GM23338 (cell line): Measurements from ENCODE around the gene RTF1. TPM values are rescaled to one million over a fixed set of nuclear protein-coding genes. Genes with fewer than 3 reads are reported as not detected.

Experiments
- ATAC-seq: fragments of 200-7000 bp; cut with Tn5 transposase; 3 replicates; pipeline ENCODE4 v1.9.1; 2020
- DNase-seq: peaks from one replicate; pipeline ENCODE4 v3.0.0-alpha.2; 2015; ENCODE audit warnings: low spot score
- H2AFZ ChIP-seq: fragments of 200-600 bp; sonication (generic); 2 replicates; pipeline ENCODE4 v1.8.0; 2016; ENCODE audit warnings: antibody characterized with exemption, mild to moderate bottlenecking, moderate library complexity
- H3F3A ChIP-seq: fragments of 200-600 bp; sonication (generic); replicated peaks from 2 replicates; pipeline ENCODE4 v1.8.0; 2017; ENCODE audit warnings: antibody characterized with exemption, mixed run types, low read depth
- H3K27ac ChIP-seq: fragments of 200-600 bp; sonication (generic); 2 replicates; pipeline ENCODE4 v1.6.1; 2016; ENCODE audit warnings: low read depth
- H3K27me3 ChIP-seq: fragments of 200-600 bp; sonication (generic); 2 replicates; pipeline ENCODE4 v1.8.0; 2016; ENCODE audit warnings: mild to moderate bottlenecking, mixed run types, moderate library complexity; ENCODE audit not compliant: insufficient read depth
- H3K36me3 ChIP-seq: fragments of 200-600 bp; sonication (generic); 2 replicates; pipeline ENCODE4 v1.8.0; 2016; ENCODE audit warnings: mild to moderate bottlenecking; ENCODE audit not compliant: insufficient read depth
- H3K4me1 ChIP-seq: fragments of 200-600 bp; sonication (generic); 2 replicates; pipeline ENCODE4 v1.8.0; 2016; ENCODE audit warnings: mild to moderate bottlenecking, moderate library complexity; ENCODE audit not compliant: insufficient read depth
- H3K4me2 ChIP-seq: fragments of 200-600 bp; sonication (generic); 2 replicates; pipeline ENCODE4 v1.7.1; 2017; ENCODE audit warnings: mixed run types
- H3K4me3 ChIP-seq: fragments of 200-600 bp; sonication (generic); 2 replicates; pipeline ENCODE4 v1.6.1; 2016; ENCODE audit warnings: mixed run types
- H3K79me2 ChIP-seq: fragments of 200-600 bp; sonication (generic); replicated peaks from 2 replicates; pipeline ENCODE4 v1.8.0; 2017; ENCODE audit warnings: mild to moderate bottlenecking; ENCODE audit not compliant: insufficient read depth
- H3K9me2 ChIP-seq: fragments of 200-600 bp; sonication (generic); 2 replicates; pipeline ENCODE4 v1.8.0; 2017; ENCODE audit not compliant: insufficient read depth
- H4K20me1 ChIP-seq: fragments of 200-600 bp; sonication (generic); replicated peaks from 2 replicates; pipeline ENCODE4 v1.8.0; 2017; ENCODE audit warnings: mild to moderate bottlenecking; ENCODE audit not compliant: insufficient read depth
- H3K27ac Mint-ChIP-seq: 2 replicates; pipeline ENCODE4 v1.8.0; 2020; ENCODE audit warnings: inconsistent platforms, mild to moderate bottlenecking, moderate library complexity, mixed read lengths
- H3K27me3 Mint-ChIP-seq: 3 replicates; pipeline ENCODE4 v1.8.0; 2022; ENCODE audit warnings: low read depth, mild to moderate bottlenecking, moderate library complexity, mixed read lengths, inconsistent platforms; ENCODE audit not compliant: insufficient read depth, poor library complexity
- H3K36me3 Mint-ChIP-seq: 3 replicates; pipeline ENCODE4 v1.8.0; 2021; ENCODE audit warnings: low read depth, mild to moderate bottlenecking, inconsistent platforms, moderate library complexity, mixed read lengths
- H3K4me1 Mint-ChIP-seq: 3 replicates; pipeline ENCODE4 v1.8.0; 2020; ENCODE audit warnings: mild to moderate bottlenecking, inconsistent platforms, mixed read lengths
- H3K4me3 Mint-ChIP-seq: 3 replicates; pipeline ENCODE4 v1.8.0; 2021; ENCODE audit warnings: moderate library complexity, mild to moderate bottlenecking, inconsistent platforms, mixed read lengths
- H3K9me3 Mint-ChIP-seq: 3 replicates; pipeline ENCODE4 v1.8.0; 2020; ENCODE audit warnings: moderate library complexity, mild to moderate bottlenecking, inconsistent platforms, mixed read lengths
- ETS1 ChIP-seq: IDR thresholded peaks from 2 replicates; pipeline ENCODE4 v1.6.1; 2016; ENCODE audit warnings: antibody characterized with exemption
- EZH2 ChIP-seq: fragments of 200-600 bp; sonication (generic); IDR thresholded peaks from one replicate; pipeline ENCODE4 v1.8.0; 2017; ENCODE audit warnings: antibody characterized with exemption, mild to moderate bottlenecking, low read depth; ENCODE audit not compliant: unreplicated experiment
- JUNB ChIP-seq: IDR thresholded peaks from one replicate; pipeline ENCODE4 v1.6.1; 2016; ENCODE audit warnings: antibody characterized with exemption; ENCODE audit not compliant: unreplicated experiment
- POLR2AphosphoS5 ChIP-seq: IDR thresholded peaks from 2 replicates; pipeline ENCODE4 v1.6.1; 2016; ENCODE audit warnings: antibody characterized with exemption, low read depth
- STAT1 ChIP-seq: IDR thresholded peaks from one replicate; pipeline ENCODE4 v1.6.1; 2016; ENCODE audit warnings: antibody characterized with exemption; ENCODE audit not compliant: unreplicated experiment
- ZNF114 ChIP-seq: fragments of 250-450 bp; sonication (Bioruptor Pico); IDR thresholded peaks from 2 replicates; pipeline ENCODE4 v1.5.0; 2020; ENCODE audit warnings: mild to moderate bottlenecking, moderate library complexity
- ZNF331 ChIP-seq: fragments of 250-450 bp; sonication (Bioruptor Pico); IDR thresholded peaks from 2 replicates; pipeline ENCODE4 v1.5.0; 2020; ENCODE audit warnings: low read depth, mild to moderate bottlenecking, moderate library complexity
- polyA plus RNA-seq: library from polyadenylated mRNA; unstranded; fragments of >200 nt; fragmentation: Nextera tagmentation; extraction: Ambion mirVana; gene quantifications from 2 replicates; pipeline ENCODE4 v1.2.1, GENCODE V29; 2016
- total RNA-seq: library from RNA; depleted of rRNA; stranded (reverse); fragments of >200 nt; shearing (Covaris generic); gene quantifications from 2 replicates; pipeline ENCODE4 v1.2.3, GENCODE V29; 2014
- TF ChIP-seq, protein P1 (sequence below): IDR thresholded peaks from one replicate; pipeline ENCODE4 v1.6.1; 2018; ENCODE audit warnings: antibody characterized with exemption; ENCODE audit not compliant: unreplicated experiment
- TF ChIP-seq, protein P2 (sequence below): fragments of 250-450 bp; sonication (Bioruptor Pico); IDR thresholded peaks from 2 replicates; pipeline ENCODE4 v1.5.0; 2020; ENCODE audit warnings: mild to moderate bottlenecking, moderate library complexity

Gene RTF1
- total and polyA plus RNA-seq, 2 experiments from 2014 or later: 38.1 to 298 TPM

GRCh38 chr15:41482110-41482877, 65.4 kb downstream of the RTF1 start:
- no peak for DNase-seq
- H3K36me3 ChIP-seq: peaks cover 22% of the 10 kb centered on the region
- H3K4me1 ChIP-seq: no peaks in the 10 kb centered on the region
- no peak overlapping the region for H3K4me2 ChIP-seq
- Mint-ChIP-seq H3K36me3 (peaks cover 44% of the 10 kb centered on the region), H3K9me3 (no peaks in the 10 kb centered on the region), H3K27ac (no peak overlapping the region), H3K4me1 (no peaks in the 10 kb centered on the region), H3K4me3 (no peak overlapping the region), H3K27me3 (peaks cover 19% of the 10 kb centered on the region)
- no peaks in the 10 kb centered on the region for H3F3A ChIP-seq
- no peak for ATAC-seq
- H3K27me3 ChIP-seq: no peaks in the 10 kb centered on the region
- no peak overlapping the region for H3K27ac ChIP-seq
- H3K9me2 ChIP-seq: no peaks in the 10 kb centered on the region
- no peak overlapping the region for H3K4me3 ChIP-seq
- H3K79me2 ChIP-seq: no peaks in the 10 kb centered on the region
- H2AFZ ChIP-seq: no peak overlapping the region
- TF ChIP-seq ZNF114 (CRISPR knock-in tag) (no peak), EZH2 (no peak), POLR2AphosphoS5 (no peak), STAT1 (no peak)
- TF ChIP-seq, protein P1, sequence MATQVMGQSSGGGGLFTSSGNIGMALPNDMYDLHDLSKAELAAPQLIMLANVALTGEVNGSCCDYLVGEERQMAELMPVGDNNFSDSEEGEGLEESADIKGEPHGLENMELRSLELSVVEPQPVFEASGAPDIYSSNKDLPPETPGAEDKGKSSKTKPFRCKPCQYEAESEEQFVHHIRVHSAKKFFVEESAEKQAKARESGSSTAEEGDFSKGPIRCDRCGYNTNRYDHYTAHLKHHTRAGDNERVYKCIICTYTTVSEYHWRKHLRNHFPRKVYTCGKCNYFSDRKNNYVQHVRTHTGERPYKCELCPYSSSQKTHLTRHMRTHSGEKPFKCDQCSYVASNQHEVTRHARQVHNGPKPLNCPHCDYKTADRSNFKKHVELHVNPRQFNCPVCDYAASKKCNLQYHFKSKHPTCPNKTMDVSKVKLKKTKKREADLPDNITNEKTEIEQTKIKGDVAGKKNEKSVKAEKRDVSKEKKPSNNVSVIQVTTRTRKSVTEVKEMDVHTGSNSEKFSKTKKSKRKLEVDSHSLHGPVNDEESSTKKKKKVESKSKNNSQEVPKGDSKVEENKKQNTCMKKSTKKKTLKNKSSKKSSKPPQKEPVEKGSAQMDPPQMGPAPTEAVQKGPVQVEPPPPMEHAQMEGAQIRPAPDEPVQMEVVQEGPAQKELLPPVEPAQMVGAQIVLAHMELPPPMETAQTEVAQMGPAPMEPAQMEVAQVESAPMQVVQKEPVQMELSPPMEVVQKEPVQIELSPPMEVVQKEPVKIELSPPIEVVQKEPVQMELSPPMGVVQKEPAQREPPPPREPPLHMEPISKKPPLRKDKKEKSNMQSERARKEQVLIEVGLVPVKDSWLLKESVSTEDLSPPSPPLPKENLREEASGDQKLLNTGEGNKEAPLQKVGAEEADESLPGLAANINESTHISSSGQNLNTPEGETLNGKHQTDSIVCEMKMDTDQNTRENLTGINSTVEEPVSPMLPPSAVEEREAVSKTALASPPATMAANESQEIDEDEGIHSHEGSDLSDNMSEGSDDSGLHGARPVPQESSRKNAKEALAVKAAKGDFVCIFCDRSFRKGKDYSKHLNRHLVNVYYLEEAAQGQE: no peak
- 0 out of 2 replicates have a peak, but pooled peaks cover 6% of the 10 kb centered on the region for H4K20me1 ChIP-seq

DNA sequence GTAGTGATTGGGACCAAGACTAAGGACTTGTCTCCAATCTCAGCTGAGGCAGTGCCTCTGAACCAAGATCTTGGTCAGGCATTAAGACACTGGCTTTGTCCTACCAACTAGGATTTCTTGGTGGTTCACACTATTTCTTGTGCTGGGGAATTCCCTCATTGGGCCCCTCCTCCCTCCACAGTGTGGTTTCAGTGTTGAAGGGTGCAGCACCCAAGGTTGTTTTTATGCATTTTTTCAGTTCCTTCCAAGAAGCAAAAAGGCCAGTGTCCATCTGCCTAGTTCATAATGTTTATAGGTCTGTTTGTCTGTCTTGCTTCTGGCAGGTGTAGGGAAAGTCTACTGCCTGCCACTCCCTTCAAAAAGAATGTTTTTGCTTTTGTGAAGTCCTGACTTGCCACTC, 66.2 kb downstream of the RTF1 start:
- no peak overlapping the region for H3K4me2 ChIP-seq
- no peaks in the 10 kb centered on the region for H3K9me2 ChIP-seq
- DNase-seq (no peak), ATAC-seq (no peak)
- H3K4me1 ChIP-seq: no peaks in the 10 kb centered on the region
- H3K4me3 ChIP-seq: no peak overlapping the region
- Mint-ChIP-seq H3K27ac (no peak overlapping the region), H3K9me3 (no peaks in the 10 kb centered on the region), H3K36me3 (peaks cover 38% of the 10 kb centered on the region), H3K4me3 (no peak overlapping the region), H3K27me3 (peaks cover 19% of the 10 kb centered on the region), H3K4me1 (no peaks in the 10 kb centered on the region)
- H3K36me3 ChIP-seq: peaks cover 22% of the 10 kb centered on the region
- no peak overlapping the region for H3K27ac ChIP-seq
- H3K27me3 ChIP-seq: no peaks in the 10 kb centered on the region
- H3F3A ChIP-seq: no peaks in the 10 kb centered on the region
- no peaks in the 10 kb centered on the region for H3K79me2 ChIP-seq
- H4K20me1 ChIP-seq: 0 out of 2 replicates have a peak, but pooled peaks cover 6% of the 10 kb centered on the region
- H2AFZ ChIP-seq: no peak overlapping the region
- TF ChIP-seq, protein P2, sequence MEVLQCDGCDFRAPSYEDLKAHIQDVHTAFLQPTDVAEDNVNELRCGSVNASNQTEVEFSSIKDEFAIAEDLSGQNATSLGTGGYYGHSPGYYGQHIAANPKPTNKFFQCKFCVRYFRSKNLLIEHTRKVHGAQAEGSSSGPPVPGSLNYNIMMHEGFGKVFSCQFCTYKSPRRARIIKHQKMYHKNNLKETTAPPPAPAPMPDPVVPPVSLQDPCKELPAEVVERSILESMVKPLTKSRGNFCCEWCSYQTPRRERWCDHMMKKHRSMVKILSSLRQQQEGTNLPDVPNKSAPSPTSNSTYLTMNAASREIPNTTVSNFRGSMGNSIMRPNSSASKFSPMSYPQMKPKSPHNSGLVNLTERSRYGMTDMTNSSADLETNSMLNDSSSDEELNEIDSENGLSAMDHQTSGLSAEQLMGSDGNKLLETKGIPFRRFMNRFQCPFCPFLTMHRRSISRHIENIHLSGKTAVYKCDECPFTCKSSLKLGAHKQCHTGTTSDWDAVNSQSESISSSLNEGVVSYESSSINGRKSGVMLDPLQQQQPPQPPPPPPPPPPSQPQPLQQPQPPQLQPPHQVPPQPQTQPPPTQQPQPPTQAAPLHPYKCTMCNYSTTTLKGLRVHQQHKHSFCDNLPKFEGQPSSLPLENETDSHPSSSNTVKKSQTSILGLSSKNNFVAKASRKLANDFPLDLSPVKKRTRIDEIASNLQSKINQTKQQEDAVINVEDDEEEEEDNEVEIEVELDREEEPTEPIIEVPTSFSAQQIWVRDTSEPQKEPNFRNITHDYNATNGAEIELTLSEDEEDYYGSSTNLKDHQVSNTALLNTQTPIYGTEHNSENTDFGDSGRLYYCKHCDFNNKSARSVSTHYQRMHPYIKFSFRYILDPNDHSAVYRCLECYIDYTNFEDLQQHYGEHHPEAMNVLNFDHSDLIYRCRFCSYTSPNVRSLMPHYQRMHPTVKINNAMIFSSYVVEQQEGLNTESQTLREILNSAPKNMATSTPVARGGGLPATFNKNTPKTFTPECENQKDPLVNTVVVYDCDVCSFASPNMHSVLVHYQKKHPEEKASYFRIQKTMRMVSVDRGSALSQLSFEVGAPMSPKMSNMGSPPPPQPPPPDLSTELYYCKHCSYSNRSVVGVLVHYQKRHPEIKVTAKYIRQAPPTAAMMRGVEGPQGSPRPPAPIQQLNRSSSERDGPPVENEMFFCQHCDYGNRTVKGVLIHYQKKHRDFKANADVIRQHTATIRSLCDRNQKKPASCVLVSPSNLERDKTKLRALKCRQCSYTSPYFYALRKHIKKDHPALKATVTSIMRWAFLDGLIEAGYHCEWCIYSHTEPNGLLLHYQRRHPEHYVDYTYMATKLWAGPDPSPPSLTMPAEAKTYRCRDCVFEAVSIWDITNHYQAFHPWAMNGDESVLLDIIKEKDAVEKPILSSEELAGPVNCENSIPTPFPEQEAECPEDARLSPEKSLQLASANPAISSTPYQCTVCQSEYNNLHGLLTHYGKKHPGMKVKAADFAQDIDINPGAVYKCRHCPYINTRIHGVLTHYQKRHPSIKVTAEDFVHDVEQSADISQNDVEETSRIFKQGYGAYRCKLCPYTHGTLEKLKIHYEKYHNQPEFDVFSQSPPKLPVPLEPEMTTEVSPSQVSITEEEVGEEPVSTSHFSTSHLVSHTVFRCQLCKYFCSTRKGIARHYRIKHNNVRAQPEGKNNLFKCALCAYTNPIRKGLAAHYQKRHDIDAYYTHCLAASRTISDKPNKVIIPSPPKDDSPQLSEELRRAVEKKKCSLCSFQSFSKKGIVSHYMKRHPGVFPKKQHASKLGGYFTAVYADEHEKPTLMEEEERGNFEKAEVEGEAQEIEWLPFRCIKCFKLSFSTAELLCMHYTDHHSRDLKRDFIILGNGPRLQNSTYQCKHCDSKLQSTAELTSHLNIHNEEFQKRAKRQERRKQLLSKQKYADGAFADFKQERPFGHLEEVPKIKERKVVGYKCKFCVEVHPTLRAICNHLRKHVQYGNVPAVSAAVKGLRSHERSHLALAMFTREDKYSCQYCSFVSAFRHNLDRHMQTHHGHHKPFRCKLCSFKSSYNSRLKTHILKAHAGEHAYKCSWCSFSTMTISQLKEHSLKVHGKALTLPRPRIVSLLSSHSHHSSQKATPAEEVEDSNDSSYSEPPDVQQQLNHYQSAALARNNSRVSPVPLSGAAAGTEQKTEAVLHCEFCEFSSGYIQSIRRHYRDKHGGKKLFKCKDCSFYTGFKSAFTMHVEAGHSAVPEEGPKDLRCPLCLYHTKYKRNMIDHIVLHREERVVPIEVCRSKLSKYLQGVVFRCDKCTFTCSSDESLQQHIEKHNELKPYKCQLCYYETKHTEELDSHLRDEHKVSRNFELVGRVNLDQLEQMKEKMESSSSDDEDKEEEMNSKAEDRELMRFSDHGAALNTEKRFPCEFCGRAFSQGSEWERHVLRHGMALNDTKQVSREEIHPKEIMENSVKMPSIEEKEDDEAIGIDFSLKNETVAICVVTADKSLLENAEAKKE: no peak
- TF ChIP-seq ETS1 (no peak), JUNB (no peak), ZNF331 (CRISPR knock-in tag) (no peak)
